ENCODE measurements around the gene VANGL2.

- TF ChIP-seq CTCF (conservative IDR thresholded peaks at IDR 0.05) (peak; percentile 97), ZFX (IDR thresholded peaks at IDR 0.05) (no peak)
Measured at GRCh38 chr1:160376525-160377131, 23.7 kb upstream of the VANGL2 start.

All from C4-2B (cell line).